Right lung (tissue), 10 donors: ENCODE results near the gene YPEL2. TPM values are rescaled to one million over a fixed set of nuclear protein-coding genes. Genes with fewer than 3 reads are reported as not detected.
"Not testable (repeated sequence)": the region's sequence is repeated elsewhere in the genome, so short reads cannot be mapped to it uniquely, and the experiment has no call there.

Source experiments
- DNase-seq, 2 donors: peaks; one replicate each; pipeline ENCODE4 v3.0.0-alpha.2; 2013
- long read RNA-seq, 8 donors: transcript quantifications; one replicate each; lab custom pipeline, GENCODE V29; 2026
- polyA plus RNA-seq, 5 donors: library from polyadenylated mRNA; unstranded; fragments of 120-200 nt; gene quantifications; one replicate each; pipeline versions ENCODE4 v1.2.1 to v1.2.3, GENCODE V29; 2013; ENCODE audit warnings: inconsistent platforms in 1 of 5, low replicate concordance in 1 of 5; ENCODE audit not compliant: insufficient read length in 5 of 5, insufficient read depth in 1 of 5

YPEL2 gene
- 10 to 100 TPM; 15.3 to 19.8 (median 18.6) TPM for polyA plus RNA-seq
- long read RNA-seq, donor 1, full-length matches to known transcripts = 8 of 8 reads
- long read RNA-seq, donor 1, partial matches to known transcripts = 0 of 8 reads
- long read RNA-seq, donor 1, other reads (novel, unspliced or antisense) = 0 of 8 reads
- long read RNA-seq, donor 2, full-length matches to known transcripts = 1 of 1 reads
- long read RNA-seq, donor 2, partial matches to known transcripts = 0 of 1 reads
- long read RNA-seq, donor 2, other reads (novel, unspliced or antisense) = 0 of 1 reads
- long read RNA-seq, donor 3, full-length matches to known transcripts = 1 of 1 reads
- long read RNA-seq, donor 3, partial matches to known transcripts = 0 of 1 reads
- long read RNA-seq, donor 3, other reads (novel, unspliced or antisense) = 0 of 1 reads
- long read RNA-seq, donor 4, full-length matches to known transcripts = 3 of 3 reads
- long read RNA-seq, donor 4, partial matches to known transcripts = 0 of 3 reads
- long read RNA-seq, donor 4, other reads (novel, unspliced or antisense) = 0 of 3 reads
- long read RNA-seq, donor 5, full-length matches to known transcripts = 5 of 5 reads
- long read RNA-seq, donor 5, partial matches to known transcripts = 0 of 5 reads
- long read RNA-seq, donor 5, other reads (novel, unspliced or antisense) = 0 of 5 reads
- long read RNA-seq, donor 6, full-length matches to known transcripts = 4 of 4 reads
- long read RNA-seq, donor 6, partial matches to known transcripts = 0 of 4 reads
- long read RNA-seq, donor 6, other reads (novel, unspliced or antisense) = 0 of 4 reads
- long read RNA-seq, donor 7, full-length matches to known transcripts = 1 of 1 reads
- long read RNA-seq, donor 7, partial matches to known transcripts = 0 of 1 reads
- long read RNA-seq, donor 7, other reads (novel, unspliced or antisense) = 0 of 1 reads
- long read RNA-seq, donor 8, full-length matches to known transcripts = 2 of 2 reads
- long read RNA-seq, donor 8, partial matches to known transcripts = 0 of 2 reads
- long read RNA-seq, donor 8, other reads (novel, unspliced or antisense) = 0 of 2 reads

- peak; percentile 94 to 95 for DNase-seq
Observed at GRCh38 chr17:59331129-59331928, at the start of gene YPEL2. Gene YPEL2, plus strand, starts transcription at chr17:59331655. Its CDS starts 21,755 bp downstream, at chr17:59353410.

GRCh38 chr17:59284317-59284716 lies 47.1 kb upstream of the YPEL2 start:
- DNase-seq = no peak

GRCh38 chr17:59287452-59287851 lies 44.0 kb upstream of the YPEL2 start:
- no peak for DNase-seq

GRCh38 chr17:59287891-59288290 lies 43.6 kb upstream of the YPEL2 start:
- DNase-seq = no peak

- no peak for DNase-seq
Observed at GRCh38 chr17:59289981-59290301, 41.5 kb upstream of the YPEL2 start.

GRCh38 chr17:59290302-59290998 lies 41.0 kb upstream of the YPEL2 start:
- peak in 1 of 2 donors; percentile 17 for DNase-seq

- DNase-seq = no peak
Observed at GRCh38 chr17:59292174-59292523, 39.3 kb upstream of the YPEL2 start.

GRCh38 chr17:59296190-59296589 lies 35.3 kb upstream of the YPEL2 start:
- DNase-seq = no peak

- no peak for DNase-seq
Observed at GRCh38 chr17:59298521-59298920, 32.9 kb upstream of the YPEL2 start.

- DNase-seq = no peak
Observed at GRCh38 chr17:59299400-59300092, 31.9 kb upstream of the YPEL2 start.

GRCh38 chr17:59300941-59301340 lies 30.5 kb upstream of the YPEL2 start:
- DNase-seq = no peak

- no peak for DNase-seq
Observed at GRCh38 chr17:59304811-59305210, 26.6 kb upstream of the YPEL2 start.

- DNase-seq = no peak
Observed at GRCh38 chr17:59310263-59310920, 21.1 kb upstream of the YPEL2 start.

- no peak for DNase-seq
Observed at GRCh38 chr17:59311051-59311468, 20.4 kb upstream of the YPEL2 start.

GRCh38 chr17:59311521-59311920 lies 19.9 kb upstream of the YPEL2 start:
- DNase-seq = not testable (repeated sequence)

- DNase-seq = no peak
Observed at GRCh38 chr17:59315866-59316265, 15.6 kb upstream of the YPEL2 start.

- DNase-seq = peak in 1 of 2 donors; percentile 32
Observed at GRCh38 chr17:59327121-59327980, 4.1 kb upstream of the YPEL2 start.

- no peak for DNase-seq
Observed at GRCh38 chr17:59327981-59328290, 3.5 kb upstream of the YPEL2 start.

- DNase-seq = peak in 1 of 2 donors; percentile 14
Observed at GRCh38 chr17:59328601-59329000, 2.9 kb upstream of the YPEL2 start.
